Measurements from ENCODE around the gene SIMC1. TPM values are rescaled to one million over a fixed set of nuclear protein-coding genes. Genes with fewer than 3 reads are reported as not detected.
A peak's percentile ranks its signal among the peaks of the same experiment; 100 is the strongest.

The SIMC1 gene
- polyA plus RNA-seq, 12 donors, result 11.1 to 24.0 (median 15.2) TPM; not detected in 1

- no peak for DNase-seq
Measured at GRCh38 chr5:176387384-176387925, 149.2 kb downstream of the SIMC1 start.

GRCh38 chr5:176388003-176388443 is 149.8 kb downstream of the SIMC1 start:
- DNase-seq, result no peak

GRCh38 chr5:176388444-176389134 is 150.4 kb downstream of the SIMC1 start, which contains the start of the genes HIGD2A and NOP16:
TSS of gene HIGD2A (plus strand) at chr5:176388751. CDS start at chr5:176388820, 69 bp downstream.
TSS of gene NOP16 (minus strand) at chr5:176388598. CDS start at chr5:176388539, 59 bp downstream.
- peak; percentile 99 for DNase-seq

GRCh38 chr5:176389135-176390123 is 151.2 kb downstream of the SIMC1 start:
- DNase-seq, result no peak

GRCh38 chr5:176391479-176391878 is 153.3 kb downstream of the SIMC1 start:
- DNase-seq, result no peak

- no peak for DNase-seq
Measured at GRCh38 chr5:176391999-176392398, 153.8 kb downstream of the SIMC1 start.

GRCh38 chr5:176392526-176392925 is 154.3 kb downstream of the SIMC1 start:
- DNase-seq, result no peak

GRCh38 chr5:176394096-176394495 is 155.9 kb downstream of the SIMC1 start:
- no peak for DNase-seq

GRCh38 chr5:176394881-176395675 is 156.9 kb downstream of the SIMC1 start:
- no peak for DNase-seq

Other genes with a start within 250 kb of the SIMC1 start
- 10 to 100 TPM in 11 of 12 donors, not detected in 1; 30.5 to 77.7 (median 65.3) TPM for gene KIAA1191, start 123.3 kb downstream of the SIMC1 start, polyA plus RNA-seq (ENCODE audit: insufficient read length in 12 of 12)
- 10 to 100 TPM in 8 of 12 donors, 1 to 10 TPM in 4; 4.9 to 37.8 (median 10.9) TPM for gene ARL10, start 127.1 kb downstream of the SIMC1 start, polyA plus RNA-seq (ENCODE audit: insufficient read length in 12 of 12)
- 10 to 100 TPM in 10 of 12 donors, not detected in 2; 21.8 to 30.9 (median 26.4) TPM for gene NOP16, start 150.2 kb downstream of the SIMC1 start, polyA plus RNA-seq (ENCODE audit: insufficient read length in 12 of 12)
- gene HIGD2A, start 150.3 kb downstream of the SIMC1 start, polyA plus RNA-seq (ENCODE audit: insufficient read length in 12 of 12), result 100 to 1,000 TPM in 11 of 12 donors, not detected in 1; 110 to 188 (median 155) TPM
- gene CLTB, start 178.1 kb downstream of the SIMC1 start, polyA plus RNA-seq (ENCODE audit: insufficient read length in 12 of 12), result 100 to 1,000 TPM in 1 of 12 donors, 10 to 100 TPM in 10, not detected in 1; 41.8 to 132 (median 49.0) TPM
- gene FAF2, start 210.0 kb downstream of the SIMC1 start, polyA plus RNA-seq (ENCODE audit: insufficient read length in 12 of 12), result 10 to 100 TPM in 11 of 12 donors, not detected in 1; 23.1 to 35.6 (median 28.3) TPM

All from muscle of arm (tissue), 12 donors.